Endothelial cell of hepatic sinusoid (primary cell): ENCODE measurements around the gene KRT4.

Experiments
- in situ Hi-C: cut with HindIII; loops from 2 replicates; pipeline ENCODE4 v1.10.0; 2017; ENCODE audit warnings: low sequenced_read_pairs

KRT4 gene

DNA sequence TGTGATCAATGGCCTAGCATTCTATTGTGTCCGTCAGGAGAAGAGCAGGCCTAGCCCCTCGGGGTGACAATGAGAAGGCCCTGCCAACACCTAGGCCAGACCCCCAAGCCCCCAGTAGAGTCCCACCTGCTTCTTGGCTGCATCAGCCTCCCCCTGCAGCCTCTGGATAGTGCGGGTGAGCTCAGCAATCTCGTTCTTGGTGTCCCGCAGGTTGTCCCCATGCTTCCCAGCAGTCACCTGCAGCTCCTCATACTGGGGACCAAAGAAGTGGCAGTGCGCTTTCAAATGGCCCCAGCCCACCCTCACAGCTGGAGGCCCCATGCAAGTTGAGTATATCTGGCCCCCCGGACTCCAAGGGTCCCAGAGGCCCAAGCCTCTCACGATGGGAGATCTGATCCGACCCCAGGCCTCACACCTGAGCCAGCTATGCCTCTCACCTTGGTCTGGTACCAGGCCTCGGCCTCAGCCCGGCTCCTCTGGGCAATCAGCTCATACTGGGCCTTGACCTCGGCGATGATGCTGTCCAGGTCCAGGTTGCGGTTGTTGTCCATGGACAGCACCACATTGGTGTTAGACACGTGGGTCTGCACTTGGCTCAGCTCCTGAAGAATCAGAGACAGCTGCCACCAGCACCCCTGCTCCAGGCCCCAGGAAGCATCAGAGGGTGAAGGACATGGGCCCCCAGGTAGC is 10.0 kb upstream of the KRT4 start:
- in situ Hi-C loops, result loop anchor here (5.0 kb wide), 1 partner anchor 38 kb away; no protein-coding TSS in a partner anchor

DNA sequence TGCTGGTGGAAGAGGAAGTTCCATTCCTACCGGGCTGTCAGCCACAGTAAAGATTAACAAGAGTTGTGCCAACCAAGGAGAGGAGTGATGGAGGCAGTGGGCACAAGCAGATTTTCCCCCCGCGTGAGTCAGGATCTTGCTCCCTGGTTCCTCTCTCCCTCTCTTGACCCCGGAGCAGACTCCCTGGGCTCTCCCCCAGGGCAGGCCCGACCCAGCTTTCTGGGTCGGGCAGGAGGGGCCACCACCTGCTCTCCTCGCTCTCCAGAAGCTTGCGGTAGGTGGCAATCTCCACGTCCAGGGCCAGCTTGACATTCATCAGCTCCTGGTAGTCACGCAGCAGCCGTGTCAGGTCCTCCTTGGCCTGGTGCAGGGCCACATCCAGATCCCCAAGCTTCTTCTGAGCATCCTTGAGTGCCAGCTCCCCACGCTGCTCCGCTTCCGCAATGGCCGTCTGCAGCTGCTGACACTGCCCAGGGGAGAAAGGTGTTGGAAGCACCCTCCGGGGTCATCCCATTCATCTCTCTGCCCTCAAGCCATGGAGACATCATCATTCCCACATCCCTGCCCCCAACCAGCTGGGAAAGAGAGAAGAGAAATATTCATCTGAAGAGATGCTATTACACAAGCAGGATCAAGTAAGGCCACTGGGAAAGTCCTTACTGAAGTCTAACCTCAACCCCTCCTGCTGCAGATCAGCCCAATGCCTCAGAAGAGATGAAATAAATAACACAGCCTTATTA is 9.0 kb upstream of the KRT4 start:
- in situ Hi-C loops, result loop anchor here (5.0 kb wide), 1 partner anchor 39 kb away; no protein-coding TSS in a partner anchor

DNA sequence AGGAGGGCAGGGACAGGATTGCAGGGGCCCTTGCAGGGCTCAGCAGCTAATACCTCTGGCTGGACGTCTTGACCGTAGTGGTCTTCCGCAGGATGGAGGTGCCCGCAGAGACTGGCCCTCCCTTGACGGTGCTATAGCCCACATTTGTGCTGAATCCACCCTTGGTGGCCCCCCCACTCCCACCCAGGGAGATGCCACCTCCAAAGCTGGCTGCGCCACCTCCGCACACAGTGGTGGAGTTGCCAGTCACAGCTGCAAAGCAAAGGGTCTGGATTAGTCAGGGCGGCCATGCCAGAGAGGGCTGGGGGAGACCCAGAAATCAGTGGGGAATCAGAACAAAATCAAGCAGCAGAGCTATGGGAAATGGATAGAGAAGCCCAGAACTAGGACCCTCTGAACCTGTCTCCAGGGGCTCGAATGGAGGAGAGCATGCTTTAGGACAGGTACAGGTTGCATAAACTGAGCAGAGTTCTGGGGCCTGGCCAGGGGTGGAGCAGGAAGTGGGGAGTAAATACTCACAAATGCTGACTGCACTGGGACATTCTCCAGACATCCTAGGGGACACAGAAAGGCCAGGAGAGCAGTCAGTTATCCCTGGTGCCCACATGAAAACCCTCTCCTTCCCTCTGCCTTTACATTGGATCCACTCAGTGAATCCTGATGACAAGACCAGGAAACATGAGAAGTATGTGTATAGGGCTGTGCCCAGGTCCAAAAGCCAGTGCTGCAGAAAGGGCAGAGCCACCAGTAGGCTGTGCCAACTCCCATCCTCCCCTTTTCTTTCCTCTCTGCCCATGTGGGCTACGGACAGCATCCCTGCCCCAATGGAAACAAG is 8.1 kb upstream of the KRT4 start:
- in situ Hi-C loops, result loop anchor here (5.0 kb wide), 1 partner anchor 40 kb away; no protein-coding TSS in a partner anchor

DNA sequence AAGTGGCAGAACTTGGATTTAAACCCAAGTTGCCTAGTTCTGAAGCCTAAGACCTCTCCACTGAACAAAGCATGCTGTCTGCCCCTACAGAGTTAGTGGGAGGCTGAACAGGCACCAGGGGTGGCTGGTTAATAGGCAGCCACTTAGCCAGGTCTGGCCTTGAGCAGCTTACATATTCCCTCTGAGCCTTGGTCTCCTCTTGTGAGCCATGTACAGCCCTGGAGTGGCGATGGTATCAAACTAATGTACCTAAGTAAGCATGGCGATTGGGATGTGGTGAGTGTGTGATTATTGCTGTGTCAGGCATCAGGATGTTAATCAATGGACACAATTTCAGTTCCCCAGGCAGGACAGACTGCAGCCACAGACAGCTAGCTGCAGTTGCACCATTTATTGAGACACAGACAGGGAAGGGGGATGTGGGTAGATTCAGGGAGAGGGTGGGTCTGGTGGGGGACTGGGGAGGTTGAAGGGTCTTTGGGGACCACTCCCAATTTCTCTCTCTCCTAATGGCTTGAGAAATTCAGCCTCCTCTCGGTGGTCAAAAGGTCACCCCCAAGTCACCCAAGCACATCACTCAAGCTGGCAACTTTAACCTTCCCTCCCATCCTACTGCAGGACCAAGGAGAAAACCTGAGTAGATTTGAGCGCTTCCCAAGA is 7.3 kb upstream of the KRT4 start:
- in situ Hi-C loops, result loop anchor here (5.0 kb wide), 1 partner anchor 41 kb away; no protein-coding TSS in a partner anchor

DNA sequence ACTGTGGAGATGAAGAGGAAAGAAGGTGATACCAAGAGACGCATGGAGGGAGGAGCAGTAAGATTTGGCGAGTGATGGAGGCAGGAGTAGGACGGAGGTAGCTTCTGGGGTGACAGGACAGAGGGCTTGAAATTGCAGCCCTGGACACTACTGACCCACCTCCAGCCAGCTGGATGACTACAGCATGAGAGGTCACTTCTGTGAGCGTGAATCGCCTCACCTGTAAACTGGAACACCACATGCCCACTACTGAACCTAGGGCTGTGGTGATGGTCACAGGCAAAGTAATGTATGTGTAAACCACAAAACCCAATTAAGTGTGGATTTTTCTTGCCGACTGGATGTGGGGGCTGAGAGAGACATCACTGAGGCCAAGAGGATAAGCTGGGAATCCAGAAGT is 6.6 kb upstream of the KRT4 start:
- in situ Hi-C loops, result loop anchor here (5.0 kb wide), 1 partner anchor 42 kb away; no protein-coding TSS in a partner anchor

DNA sequence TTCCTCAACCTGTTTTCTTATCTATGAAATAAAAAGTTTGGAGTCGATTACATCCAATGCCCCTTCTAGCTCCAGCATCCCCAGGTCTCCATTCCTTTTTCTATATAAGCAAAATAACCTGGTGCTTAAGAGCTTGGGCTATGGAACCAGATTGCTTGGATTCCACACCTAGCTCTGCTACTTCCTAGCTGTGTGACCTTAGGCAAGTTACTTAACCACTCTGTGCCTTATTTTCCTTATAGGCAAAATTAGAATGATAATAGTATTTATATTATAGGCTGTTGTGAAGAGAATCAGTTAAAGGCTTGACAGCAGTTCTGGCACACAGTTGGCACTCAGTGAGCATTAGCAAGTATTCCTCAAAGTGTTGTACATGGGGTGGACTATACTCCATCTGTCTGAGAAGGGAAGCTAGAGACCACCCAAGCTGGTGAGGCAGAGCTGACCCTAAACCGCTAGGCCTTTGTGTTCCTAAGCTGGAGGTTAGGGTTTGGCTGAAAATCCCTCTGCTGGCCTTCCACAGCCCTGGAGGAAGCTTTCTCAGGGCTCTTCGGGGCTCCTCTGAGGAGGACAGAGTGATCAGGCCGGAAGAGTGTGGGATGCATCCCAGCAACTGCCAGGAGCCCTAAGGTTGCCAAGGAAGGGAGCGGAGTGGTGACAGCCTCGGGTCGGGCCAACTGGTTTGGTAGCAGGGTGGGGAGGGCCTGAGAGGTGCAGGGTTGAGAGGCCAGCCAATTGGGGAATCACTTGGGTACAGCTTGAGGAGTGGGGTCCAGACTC is 6.0 kb upstream of the KRT4 start:
- in situ Hi-C loops, result loop anchor here (5.0 kb wide), 1 partner anchor 42 kb away; no protein-coding TSS in a partner anchor

DNA sequence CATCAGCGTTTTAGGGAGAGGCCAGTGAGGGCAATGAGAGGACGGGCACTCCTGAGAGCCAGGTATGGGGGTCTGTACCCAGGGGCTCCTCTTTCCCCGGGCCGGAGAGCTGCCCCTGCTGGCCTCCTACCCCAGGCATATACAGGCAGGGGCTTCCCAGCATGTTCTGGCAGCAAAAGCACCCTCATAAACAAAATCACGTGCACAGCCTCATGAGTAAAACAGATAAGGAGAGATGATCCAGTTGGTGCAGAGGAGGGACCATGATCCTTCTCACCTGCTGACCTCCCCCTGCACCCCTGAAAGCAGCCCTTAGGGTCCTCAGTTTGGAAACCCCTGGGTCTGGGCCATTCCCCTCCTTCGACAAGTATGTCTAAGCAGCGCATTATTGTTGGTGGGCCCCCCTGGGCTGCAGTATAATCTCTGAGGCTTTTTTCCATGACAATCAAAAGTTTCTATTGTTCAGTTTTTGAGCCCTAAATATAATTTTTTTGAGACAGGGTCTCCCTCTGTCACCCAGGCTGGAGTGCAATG is 5.0 kb upstream of the KRT4 start:
- in situ Hi-C loops, result no loop called here

DNA sequence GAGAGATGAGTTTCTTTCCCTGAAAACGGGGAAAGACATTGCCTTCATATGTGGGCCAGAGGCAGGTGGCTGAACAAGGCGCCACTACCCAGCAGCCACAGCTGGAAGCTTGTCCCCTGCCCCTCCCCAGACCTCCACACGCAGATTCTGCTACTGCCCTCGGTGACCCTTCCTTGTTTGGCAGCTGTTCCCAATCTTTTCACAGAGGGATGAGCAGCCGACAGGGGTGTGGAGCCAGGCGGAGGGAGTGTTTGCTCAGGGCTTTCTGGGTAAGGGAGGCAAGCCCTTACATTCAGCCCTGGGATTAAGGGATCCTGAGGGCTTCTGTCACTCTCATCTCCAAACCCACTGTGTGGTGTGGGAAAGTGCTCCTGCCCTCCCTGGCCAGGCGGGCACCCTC is 4.5 kb upstream of the KRT4 start:
- in situ Hi-C loops, result no loop called here

DNA sequence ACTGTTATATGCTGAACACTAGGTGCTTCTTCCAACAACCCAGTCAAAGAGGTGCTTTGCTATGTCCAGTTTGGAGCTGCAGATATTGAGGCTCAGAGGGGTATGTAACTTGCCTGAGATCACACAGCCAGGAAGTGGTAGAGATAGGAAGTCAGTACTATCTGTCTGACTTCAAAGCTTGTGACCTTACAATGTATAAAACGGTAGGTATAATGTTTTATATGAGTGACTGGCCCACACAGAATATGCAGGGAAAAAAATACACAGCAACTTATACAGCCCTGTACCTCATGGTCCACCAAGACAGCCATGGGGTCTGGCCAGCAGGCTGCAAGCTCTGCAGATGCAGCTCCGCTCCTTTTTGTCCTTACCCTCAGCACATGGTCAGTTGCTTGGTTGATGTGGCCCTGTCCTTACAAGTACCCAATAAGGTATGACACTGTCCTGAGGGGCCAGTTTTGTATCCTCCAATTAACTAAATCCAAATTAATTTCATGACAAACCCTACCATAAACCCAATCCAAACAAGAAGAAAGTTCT is 3.9 kb upstream of the KRT4 start:
- in situ Hi-C loops, result no loop called here

DNA sequence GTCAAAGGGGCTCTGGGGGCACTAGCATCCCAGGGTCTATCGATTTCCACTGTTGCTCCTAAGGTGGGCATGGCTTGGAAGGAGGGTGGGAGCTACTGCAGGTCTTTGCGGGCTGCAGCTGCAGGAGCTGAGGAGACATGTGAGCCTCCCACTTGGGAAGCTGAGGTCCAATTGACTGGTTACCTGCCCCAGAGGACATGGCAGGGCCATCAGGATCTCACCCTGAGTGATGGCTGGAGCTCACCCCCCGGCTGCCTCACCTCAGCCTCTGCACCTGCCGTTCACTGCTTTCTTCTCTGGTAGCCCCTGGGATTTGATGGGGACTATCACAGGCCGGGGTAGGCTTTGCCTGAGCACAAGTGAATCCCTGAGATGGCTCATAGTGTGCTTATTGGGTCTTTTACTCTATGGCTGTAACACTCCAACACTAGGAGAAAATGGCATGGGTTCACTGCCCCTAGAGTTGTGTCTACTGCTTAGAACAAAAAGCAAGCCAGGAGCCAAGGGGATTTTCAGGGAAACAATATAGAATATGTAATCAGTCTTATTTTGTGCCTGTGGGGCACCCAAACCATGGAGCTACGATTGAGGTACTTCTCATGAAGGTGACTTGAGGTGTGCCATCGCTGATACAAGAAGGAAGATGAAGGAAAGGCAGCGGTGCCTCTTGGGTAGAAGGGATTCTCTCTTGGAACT is 3.2 kb upstream of the KRT4 start:
- in situ Hi-C loops, result no loop called here

DNA sequence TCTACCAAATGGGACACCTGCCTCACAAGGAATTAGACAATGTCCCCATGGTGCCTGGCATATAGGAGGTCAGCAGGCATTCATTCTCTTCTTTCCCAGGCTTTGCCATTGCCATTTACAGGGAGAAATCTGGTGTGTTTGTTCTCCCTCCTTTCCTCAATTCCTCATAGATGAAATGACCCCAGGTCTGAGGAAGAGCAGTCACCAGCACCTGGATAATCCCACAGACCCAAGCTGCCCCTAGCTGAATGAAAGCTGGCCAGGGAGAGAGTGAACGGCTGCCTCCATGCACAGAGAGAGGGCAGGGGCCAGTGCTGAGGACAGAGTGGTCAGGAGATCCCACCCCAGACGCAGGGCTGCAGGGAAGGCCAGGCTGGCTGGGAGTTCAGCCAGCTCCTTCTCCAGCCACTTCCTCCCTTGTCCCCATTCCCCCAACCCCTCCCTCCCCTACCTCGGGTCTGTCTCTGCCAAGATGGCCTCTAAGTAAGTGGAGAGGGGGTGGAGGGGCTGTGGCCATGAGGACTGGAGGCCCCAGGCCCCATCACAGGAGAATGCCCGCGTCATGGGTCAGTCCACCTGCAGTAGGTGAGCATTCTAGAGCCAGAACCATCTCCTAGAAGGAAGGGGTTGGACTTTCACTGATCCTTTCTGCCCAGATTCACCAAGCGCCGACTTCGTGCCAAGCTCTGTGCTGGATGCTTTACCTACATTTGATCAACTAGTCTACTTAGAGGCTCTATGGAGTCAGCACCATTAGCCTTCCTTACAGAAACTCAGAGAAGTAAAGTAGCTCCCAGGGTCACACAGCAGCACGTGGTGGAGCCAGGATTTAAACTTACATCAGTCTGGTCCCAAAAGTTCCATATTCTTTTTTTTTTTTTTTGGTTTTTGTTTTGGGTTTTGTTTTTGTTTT is 2.0 kb upstream of the KRT4 start:
- in situ Hi-C loops, result no loop called here

DNA sequence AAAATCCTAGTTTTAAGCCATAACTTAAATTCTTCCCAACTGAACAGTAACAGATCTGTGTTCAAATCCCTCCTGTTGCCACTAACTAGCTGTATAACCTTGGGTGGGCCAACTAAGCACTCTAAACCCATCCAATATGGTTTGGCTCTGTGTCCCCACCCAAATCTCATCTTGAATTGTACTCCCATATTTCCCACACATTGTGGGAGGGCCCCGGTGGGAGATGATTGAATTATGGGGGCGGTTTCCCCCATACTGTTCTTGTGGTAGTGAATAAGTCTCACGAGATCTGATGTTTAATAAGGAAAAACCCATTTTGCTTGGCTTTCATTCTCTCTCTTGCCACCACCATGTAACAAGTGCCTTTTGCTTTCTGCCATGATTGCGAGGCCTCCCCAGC is 1.2 kb upstream of the KRT4 start:
- in situ Hi-C loops, result no loop called here

DNA sequence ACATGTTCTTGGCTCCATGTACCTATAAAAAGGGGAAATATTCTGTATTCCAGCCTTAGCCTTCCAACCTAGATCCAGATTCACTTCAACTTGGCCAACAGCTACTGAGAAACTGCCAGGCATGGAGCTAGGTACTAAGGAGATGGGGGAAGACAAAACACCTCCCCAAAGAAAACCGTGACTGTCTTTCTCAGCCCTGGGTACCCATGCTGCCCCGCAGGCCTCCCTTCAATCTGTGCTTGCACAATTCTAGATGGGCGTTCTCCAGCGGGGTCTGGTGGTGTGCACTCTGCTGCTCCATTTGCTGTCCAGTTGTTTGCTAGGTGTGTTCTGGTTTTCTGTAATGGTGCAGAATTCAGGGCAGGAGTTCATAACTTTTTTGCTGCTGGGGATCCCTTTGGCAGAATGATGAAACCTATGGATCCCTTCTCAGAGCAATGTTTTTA is 817 bp upstream of the KRT4 start:
- in situ Hi-C loops, result no loop called here

DNA sequence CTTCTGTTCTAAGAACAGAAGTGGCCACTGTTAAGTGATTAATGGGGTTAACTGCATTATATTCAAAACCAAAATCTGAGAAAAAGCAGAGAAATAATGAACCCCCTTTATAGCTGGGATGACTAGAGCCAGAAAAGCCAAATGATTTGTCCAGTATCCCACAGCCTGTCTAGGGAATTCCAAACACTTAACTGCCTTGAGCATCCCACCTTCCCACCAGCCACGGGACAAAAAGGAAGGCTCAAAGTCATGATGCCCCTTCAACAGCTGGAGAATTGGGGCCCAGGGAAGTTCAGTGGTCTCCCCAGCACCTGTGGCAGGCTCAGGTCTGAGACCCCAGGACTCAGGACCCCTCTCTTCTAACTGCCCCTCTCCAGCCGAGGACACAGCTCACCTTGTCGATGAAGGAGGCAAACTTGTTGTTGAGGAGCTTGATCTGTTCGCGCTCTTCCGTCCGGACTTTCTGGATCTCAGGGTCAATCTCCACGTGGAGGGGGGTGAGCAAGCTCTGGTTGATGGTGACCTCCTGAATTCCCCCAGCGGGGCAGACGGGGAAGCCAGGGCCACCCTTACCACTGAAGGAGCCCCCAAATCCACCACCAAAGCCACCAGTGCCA is 605 bp downstream of the KRT4 start:
- in situ Hi-C loops, result no loop called here

DNA sequence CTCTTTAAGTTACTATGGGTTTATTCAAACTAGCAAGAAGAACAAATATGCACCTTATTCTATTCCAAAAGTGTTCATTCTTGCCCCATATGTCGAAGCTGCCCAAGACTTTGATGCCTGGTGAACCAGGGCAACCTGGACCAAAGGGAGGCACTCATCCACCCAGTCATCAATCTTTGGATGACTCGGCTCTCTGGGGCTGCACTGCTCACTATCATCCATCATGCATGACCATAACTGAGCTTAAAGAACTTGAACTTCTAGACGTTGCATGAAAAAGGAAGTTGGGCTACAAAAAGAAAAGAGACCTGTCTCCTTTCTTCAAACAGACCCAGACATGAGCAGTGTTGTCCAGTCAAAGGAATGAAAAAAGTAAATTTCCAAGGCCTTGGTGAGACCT is 1.2 kb downstream of the KRT4 start:
- in situ Hi-C loops, result no loop called here

DNA sequence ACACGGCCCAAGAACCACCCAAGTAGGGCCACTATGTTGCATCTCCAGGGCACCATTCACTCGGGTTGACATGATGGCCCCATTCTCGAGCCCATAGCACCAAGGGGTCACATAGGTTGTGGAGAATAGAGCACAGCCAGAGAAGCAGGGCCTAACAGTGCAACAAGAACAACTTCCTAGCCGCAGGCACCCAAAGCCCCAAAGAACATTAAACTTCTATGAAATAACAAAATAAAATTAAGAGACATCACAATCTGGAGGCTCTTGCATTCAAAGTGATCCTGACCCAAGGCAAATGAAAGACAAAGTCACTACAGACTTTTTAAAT is 1.9 kb downstream of the KRT4 start:
- in situ Hi-C loops, result no loop called here
